H1 (cell line): ENCODE results near the gene FLT4. TPM values are rescaled to one million over a fixed set of nuclear protein-coding genes. Genes with fewer than 3 reads are reported as not detected.

Experiments used
- CTCF ChIA-PET: fragments of 300-600 bp; sonication (Branson Sonifier 250); formaldehyde crosslinking; loops from one replicate; lab custom pipeline; 2021; ENCODE audit not compliant: partially characterized antibody; lab: Charles Lee
- POLR2A ChIA-PET: fragments of 300-600 bp; sonication (Branson Sonifier 250); formaldehyde crosslinking; loops from one replicate; lab custom pipeline; 2021; ENCODE audit warnings: inconsistent platforms; ENCODE audit not compliant: partially characterized antibody; lab: Charles Lee
- DNase-seq, 2 experiments: peaks; one replicate each; pipeline versions ENCODE4 v3.0.0 to v3.0.0-alpha.2; 2010 to 2022; ENCODE audit warnings: low spot score in 2 of 2, low read depth in 1 of 2, mixed read lengths in 1 of 2
- FAIRE-seq: peaks from 2 replicates; lab custom pipeline; 2011; peaks lifted over from hg19 to GRCh38; lab: Jason Lieb, UNC
- H2AFZ ChIP-seq: 2 replicates; pipeline ENCODE4 v1.8.1; 2012; ENCODE audit warnings: low read length, inconsistent platforms
- H2AK5ac ChIP-seq: 2 replicates; pipeline ENCODE4 v1.6.1; 2013; ENCODE audit warnings: low read depth, low read length
- H2BK120ac ChIP-seq: replicated peaks from 2 replicates; pipeline ENCODE3; 2013; ENCODE audit warnings: low read depth, low read length, inconsistent platforms
- H2BK12ac ChIP-seq: 2 replicates; pipeline ENCODE4 v1.6.1; 2013; ENCODE audit warnings: low read depth, low read length
- H2BK15ac ChIP-seq: 2 replicates; pipeline ENCODE4 v1.6.1; 2013; ENCODE audit warnings: low read length
- H2BK20ac ChIP-seq: 2 replicates; pipeline ENCODE4 v1.6.1; 2013; ENCODE audit warnings: low read length
- H2BK5ac ChIP-seq: 2 replicates; pipeline ENCODE4 v1.6.1; 2013; ENCODE audit warnings: low read depth, low read length
- H3K14ac ChIP-seq: 2 replicates; pipeline ENCODE4 v1.6.1; 2013; ENCODE audit warnings: inconsistent platforms; ENCODE audit not compliant: insufficient read length
- H3K18ac ChIP-seq: 2 replicates; pipeline ENCODE4 v1.6.1; 2013; ENCODE audit warnings: low read length; ENCODE audit errors: extremely low read depth
- H3K23ac ChIP-seq: 2 replicates; pipeline ENCODE4 v1.6.1; 2013; ENCODE audit warnings: inconsistent platforms; ENCODE audit not compliant: insufficient read length
- H3K23me2 ChIP-seq: 2 replicates; pipeline ENCODE4 v1.6.1; 2013; ENCODE audit warnings: low read depth, low read length
- H3K27ac ChIP-seq: 2 replicates; pipeline ENCODE4 v1.6.1; 2011; ENCODE audit warnings: low read depth, low read length, inconsistent platforms
- H3K27me3 ChIP-seq, 4 experiments: replicated peaks in 1 of 4; 1 replicate in 1 of 4; 2 replicates in 3 of 4; pipeline versions ENCODE4 v1.6.1 to v1.8.1; 2011 to 2013; ENCODE audit warnings: low read length in 3 of 4, mild to moderate bottlenecking in 3 of 4, inconsistent platforms in 2 of 4, mixed read lengths in 2 of 4, moderate library complexity in 1 of 4; ENCODE audit not compliant: control insufficient read depth in 3 of 4, insufficient read depth in 3 of 4; ENCODE audit errors: extremely low read depth in 1 of 4
- H3K36me3 ChIP-seq, 4 experiments: 2 replicates each; pipeline versions ENCODE4 v1.6.1 to v1.8.1; 2011 to 2013; ENCODE audit warnings: mild to moderate bottlenecking in 4 of 4, low read length in 3 of 4, moderate library complexity in 2 of 4, control low read depth in 1 of 4, inconsistent platforms in 1 of 4; ENCODE audit not compliant: insufficient read depth in 4 of 4, control insufficient read depth in 2 of 4
- H3K4ac ChIP-seq: replicated peaks from 2 replicates; pipeline ENCODE3; 2013; ENCODE audit warnings: low read length, low read depth, mixed read lengths, inconsistent platforms; ENCODE audit not compliant: insufficient read length
- H3K4me1 ChIP-seq, 4 experiments: replicated peaks in 1 of 4; 1 replicate in 1 of 4; 2 replicates in 3 of 4; pipeline versions ENCODE4 v1.6.1 to v1.8.1; 2011 to 2013; ENCODE audit warnings: low read length in 3 of 4, inconsistent platforms in 2 of 4, mixed read lengths in 1 of 4; ENCODE audit not compliant: insufficient read depth in 4 of 4, control insufficient read depth in 3 of 4
- H3K4me2 ChIP-seq, 2 experiments: 2 replicates each; pipeline versions ENCODE4 v1.6.1 to v1.8.1; 2011 to 2013; ENCODE audit warnings: low read depth in 2 of 2, low read length in 2 of 2, control low read depth in 1 of 2, inconsistent platforms in 1 of 2, mild to moderate bottlenecking in 1 of 2; ENCODE audit not compliant: insufficient read depth in 1 of 2
- H3K4me3 ChIP-seq, 4 experiments: fragments of 200-600, 300-600 bp in 1 of 4; sonication (generic), shearing (Covaris generic), sonication (Bioruptor Twin) in 1 of 4; 2 replicates each; pipeline versions ENCODE4 v1.5.1 to v1.8.1; 2011 to 2016; ENCODE audit warnings: low read length in 4 of 4, low read depth in 3 of 4, control low read depth in 2 of 4, inconsistent platforms in 2 of 4, mild to moderate bottlenecking in 2 of 4, mixed read lengths in 1 of 4, moderate library complexity in 1 of 4; ENCODE audit not compliant: insufficient read depth in 2 of 4; ENCODE audit errors: extremely low read depth in 1 of 4
- H3K56ac ChIP-seq: replicated peaks from 2 replicates; pipeline ENCODE3; 2013; ENCODE audit warnings: low read depth, mild to moderate bottlenecking, mixed read lengths, low read length, inconsistent platforms; ENCODE audit not compliant: insufficient read length
- H3K79me1 ChIP-seq: 2 replicates; pipeline ENCODE4 v1.6.1; 2013; ENCODE audit warnings: low read depth, low read length, control low read depth
- H3K79me2 ChIP-seq, 2 experiments: 2 replicates each; pipeline versions ENCODE4 v1.6.1 to v1.8.1; 2012 to 2013; ENCODE audit warnings: low read length in 2 of 2, mild to moderate bottlenecking in 2 of 2, inconsistent platforms in 1 of 2; ENCODE audit not compliant: insufficient read depth in 2 of 2, control insufficient read depth in 1 of 2
- H3K9ac ChIP-seq, 4 experiments: replicated peaks in 1 of 4; 1 replicate in 1 of 4; 2 replicates in 3 of 4; pipeline versions ENCODE4 v1.6.1 to v1.8.1; 2011 to 2013; ENCODE audit warnings: low read depth in 3 of 4, low read length in 3 of 4, control low read depth in 2 of 4, mild to moderate bottlenecking in 2 of 4, moderate library complexity in 2 of 4, inconsistent platforms in 1 of 4; ENCODE audit errors: extremely low read depth in 1 of 4
- H3K9me3 ChIP-seq, 2 experiments: 2 replicates each; pipeline versions ENCODE4 v1.6.1 to v1.8.1; 2012 to 2013; ENCODE audit warnings: mild to moderate bottlenecking in 2 of 2, moderate library complexity in 2 of 2, control low read depth in 1 of 2, inconsistent platforms in 1 of 2, low read depth in 1 of 2, low read length in 1 of 2, mixed read lengths in 1 of 2; ENCODE audit not compliant: insufficient read depth in 2 of 2
- H4K20me1 ChIP-seq, 2 experiments: replicated peaks in 1 of 2; 2 replicates each; pipeline versions ENCODE3 to v1.8.1; 2011 to 2013; ENCODE audit warnings: inconsistent platforms in 2 of 2, low read length in 2 of 2, mild to moderate bottlenecking in 1 of 2; ENCODE audit not compliant: insufficient read depth in 2 of 2, control insufficient read depth in 1 of 2
- H4K5ac ChIP-seq: 2 replicates; pipeline ENCODE4 v1.6.1; 2013; ENCODE audit warnings: low read length, low read depth, mixed read lengths, inconsistent platforms; ENCODE audit not compliant: insufficient read length
- H4K8ac ChIP-seq: 2 replicates; pipeline ENCODE4 v1.8.0; 2013; ENCODE audit warnings: mild to moderate bottlenecking, moderate library complexity, low read length, inconsistent platforms; ENCODE audit not compliant: insufficient read depth; ENCODE audit errors: extremely low read depth
- H4K91ac ChIP-seq: replicated peaks from 2 replicates; pipeline ENCODE3; 2013; ENCODE audit warnings: low read length, mixed read lengths, inconsistent platforms; ENCODE audit not compliant: insufficient read length
- BACH1 ChIP-seq: IDR thresholded peaks from 2 replicates; pipeline ENCODE4 v1.6.1; 2012; ENCODE audit warnings: low read length, improper control_type of control experiment
- CBX5 ChIP-seq: fragments of 300-800, 300-1000 bp; sonication (generic); IDR thresholded peaks from 2 replicates; pipeline ENCODE4 v1.7.1; 2016; ENCODE audit warnings: antibody characterized with exemption, low read length, low read depth
- CEBPB ChIP-seq: IDR thresholded peaks from 2 replicates; pipeline ENCODE4 v1.6.1; 2012; ENCODE audit warnings: low read depth, low read length
- FOSL1 ChIP-seq: IDR thresholded peaks from 2 replicates; pipeline ENCODE4 v1.6.1; 2011; ENCODE audit warnings: mild to moderate bottlenecking, low read depth, low read length, moderate library complexity; ENCODE audit not compliant: insufficient read depth
- GABPA ChIP-seq: IDR thresholded peaks from 2 replicates; pipeline ENCODE4 v1.6.1; 2011; ENCODE audit warnings: mild to moderate bottlenecking, low read length, moderate library complexity, borderline replicate concordance; ENCODE audit not compliant: insufficient read depth
- GTF2F1 ChIP-seq: IDR thresholded peaks from 2 replicates; pipeline ENCODE4 v1.6.1; 2012; ENCODE audit warnings: low read depth, low read length, improper control_type of control experiment, borderline replicate concordance
- KDM1A ChIP-seq: fragments of 200-600, 300-600 bp; sonication (generic); IDR thresholded peaks from 2 replicates; pipeline ENCODE4 v1.7.1; 2016; ENCODE audit warnings: mild to moderate bottlenecking, low read length, borderline replicate concordance
- RBBP5 ChIP-seq: IDR thresholded peaks from 2 replicates; pipeline ENCODE4 v1.7.1; 2012; ENCODE audit warnings: low read depth, mild to moderate bottlenecking, inconsistent platforms, low read length, moderate library complexity, borderline replicate concordance
- SP1 ChIP-seq: IDR thresholded peaks from 2 replicates; pipeline ENCODE4 v1.6.1; 2011; ENCODE audit warnings: low read depth, low read length
- TAF7 ChIP-seq: optimal IDR thresholded peaks from 2 replicates; pipeline ENCODE3; 2011; ENCODE audit warnings: low read depth, mild to moderate bottlenecking, inconsistent platforms, low read length, moderate library complexity, borderline replicate concordance
- TCF12 ChIP-seq: IDR thresholded peaks from 2 replicates; pipeline ENCODE4 v1.6.1; 2011; ENCODE audit warnings: low read depth, mild to moderate bottlenecking, low read length
- WGBS, 2 experiments: shearing (Covaris generic) in 1 of 2; methylation state at CpG; one replicate each; pipeline versions ENCODE4 v1.1.6 to v1.1.7; 2013 to 2015; ENCODE audit warnings: low lambda C conversion rate in 2 of 2, mixed read lengths in 2 of 2, inconsistent platforms in 1 of 2, low coverage in 1 of 2, missing lambda C conversion rate in 1 of 2; ENCODE audit not compliant: insufficient replicate concordance in 2 of 2, insufficient coverage in 1 of 2, insufficient read length in 1 of 2; ENCODE audit errors: extremely low coverage in 1 of 2, missing lambda C conversion rate in 1 of 2; 5-methylcytosine and 5-hydroxymethylcytosine counted together
- polyA plus RNA-seq, 7 experiments: library from polyadenylated mRNA; depleted of rRNA in 3 of 7; stranded (reverse) in 5 of 7; unstranded in 2 of 7; fragments of >200 nt in 5 of 7; fragments of 200-250 nt in 2 of 7; gene quantifications; 1 replicate in 5 of 7; 2 replicates in 1 of 7; 4 replicates in 1 of 7; pipeline versions ENCODE4 v1.2.1 to v1.2.3, GENCODE V29; 2011 to 2013; ENCODE audit warnings: missing spikeins in 2 of 7, mixed read lengths in 2 of 7
- total RNA-seq: library from RNA; stranded (reverse); fragmentation: NEBNext Ultra II Directional; extraction: Animal tissue kit (Norgen Biotek cat#: 25700); gene quantifications from 2 replicates; pipeline ENCODE4 v1.2.1, GENCODE V29; 2021
- TF ChIP-seq, protein P1 (sequence below): IDR thresholded peaks from 2 replicates; pipeline ENCODE4 v1.6.1; 2012; ENCODE audit warnings: low read length, inconsistent platforms

Gene FLT4
- total and polyA plus RNA-seq, 2 of the 8 experiments (the other 6 are each of a cell fraction or from before 2014, with no cell fraction given): 6.5 to 7.7 TPM

DNA sequence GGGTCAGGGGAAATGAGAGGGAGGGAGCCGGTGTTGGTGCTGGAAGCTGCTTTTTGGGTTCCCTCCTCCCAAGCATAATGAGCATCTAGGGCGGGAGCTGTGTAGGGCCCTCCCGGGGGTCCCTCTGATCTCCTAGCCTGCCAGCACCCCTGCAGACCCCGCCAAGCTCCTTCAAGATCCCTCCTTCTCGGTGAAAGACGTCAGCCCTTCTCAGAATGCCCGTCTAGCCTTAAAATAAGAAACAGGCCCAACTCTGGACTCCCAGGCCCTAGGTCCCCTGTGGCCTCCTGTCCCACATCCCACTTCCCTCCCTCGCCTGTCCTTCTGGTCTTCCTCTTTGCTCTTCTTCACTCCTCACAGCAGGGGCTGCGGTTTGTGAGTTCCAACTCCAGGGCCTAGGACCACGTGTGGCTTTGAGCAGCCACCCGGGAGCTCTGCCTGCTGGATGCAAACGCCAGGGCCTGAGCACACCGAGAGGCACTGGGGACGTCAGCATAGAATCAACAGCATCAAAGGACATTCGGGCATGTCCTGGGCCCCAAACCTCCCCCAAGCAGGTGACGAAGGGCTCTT lies 49.3 kb downstream of the FLT4 start:
- Histone ChIP-seq H3K14ac (no peak overlapping the region), H4K8ac (no peak overlapping the region), H3K9ac (no peak overlapping the region), H3K79me1 (no peaks in the 10 kb centered on the region), H2BK5ac (no peak overlapping the region), H3K4me3 (no peak overlapping the region), H2BK120ac (no peak overlapping the region), H2AK5ac (no peak overlapping the region), H3K23ac (no peak overlapping the region), H3K4me2 (no peak overlapping the region), H3K9me3 (no peaks in the 10 kb centered on the region), H2BK12ac (no peak overlapping the region), H3K4me1 (no peaks in the 10 kb centered on the region; a peak in 1 of 7 replicates), H3K56ac (no peak overlapping the region), H4K5ac (no peak overlapping the region), H2BK20ac (no peak overlapping the region), H3K27ac (no peak overlapping the region), H3K36me3 (no peaks in the 10 kb centered on the region), H3K23me2 (peaks cover 2% of the 10 kb centered on the region; the same call in 1 of the 2 replicates), H3K4ac (no peak overlapping the region), H3K27me3 (peaks cover 0 to 1% (median 0%) of the 10 kb centered on the region in 4 experiments; a peak in 1 of 7 replicates), H3K79me2 (no peaks in the 10 kb centered on the region), H4K20me1 (no peaks in the 10 kb centered on the region), H2BK15ac (no peak overlapping the region), H4K91ac (no peak overlapping the region), H2AFZ (no peak overlapping the region), H3K18ac (no peak overlapping the region; the same call in 1 of the 2 replicates)
- ChIA-PET POLR2A (no interaction called here), CTCF (interaction anchor here (2.0 kb wide), 1 partner anchor 12 kb away, joined by 6 read pairs; no protein-coding TSS in a partner anchor)
- WGBS, 2 experiments: 84% methylated on average over 16 of the region's 16 CpGs; no CpG with 5 or more reads in 1 of the 2 experiments
- DNase-seq: no peak
- no peak for FAIRE-seq
- TF ChIP-seq FOSL1 (no peak), GTF2F1 (no peak), GABPA (no peak), CEBPB (no peak), TCF12 (no peak), CBX5 (no peak), TAF7 (no peak), SP1 (no peak), KDM1A (no peak), BACH1 (no peak), RBBP5 (no peak)
- TF ChIP-seq, protein P1, sequence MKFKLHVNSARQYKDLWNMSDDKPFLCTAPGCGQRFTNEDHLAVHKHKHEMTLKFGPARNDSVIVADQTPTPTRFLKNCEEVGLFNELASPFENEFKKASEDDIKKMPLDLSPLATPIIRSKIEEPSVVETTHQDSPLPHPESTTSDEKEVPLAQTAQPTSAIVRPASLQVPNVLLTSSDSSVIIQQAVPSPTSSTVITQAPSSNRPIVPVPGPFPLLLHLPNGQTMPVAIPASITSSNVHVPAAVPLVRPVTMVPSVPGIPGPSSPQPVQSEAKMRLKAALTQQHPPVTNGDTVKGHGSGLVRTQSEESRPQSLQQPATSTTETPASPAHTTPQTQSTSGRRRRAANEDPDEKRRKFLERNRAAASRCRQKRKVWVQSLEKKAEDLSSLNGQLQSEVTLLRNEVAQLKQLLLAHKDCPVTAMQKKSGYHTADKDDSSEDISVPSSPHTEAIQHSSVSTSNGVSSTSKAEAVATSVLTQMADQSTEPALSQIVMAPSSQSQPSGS: no peak
